Ectodermal cell (in vitro differentiated cells): ENCODE measurements around the gene SRGAP2. TPM values are rescaled to one million over a fixed set of nuclear protein-coding genes. Genes with fewer than 3 reads are reported as not detected.
"Not testable (repeated sequence)": the region's sequence is repeated elsewhere in the genome, so short reads cannot be mapped to it uniquely, and the experiment has no call there.

Experiments used
- H3K27ac ChIP-seq: 2 replicates; pipeline ENCODE4 v1.7.0; 2013; ENCODE audit warnings: mild to moderate bottlenecking, low read depth, low read length; ENCODE audit not compliant: insufficient read depth, poor library complexity, severe bottlenecking
- H3K27me3 ChIP-seq: 2 replicates; pipeline ENCODE4 v1.7.0; 2013; ENCODE audit warnings: mild to moderate bottlenecking, low read length; ENCODE audit not compliant: insufficient read depth, control insufficient read depth, poor library complexity, severe bottlenecking
- H3K36me3 ChIP-seq: one replicate; pipeline ENCODE4 v1.7.0; 2013; ENCODE audit warnings: low read length; ENCODE audit not compliant: control insufficient read depth, insufficient read depth
- H3K4me1 ChIP-seq: one replicate; pipeline ENCODE4 v1.7.0; 2013; ENCODE audit warnings: low read length; ENCODE audit not compliant: control insufficient read depth, insufficient read depth
- H3K4me3 ChIP-seq: 2 replicates; pipeline ENCODE4 v1.7.0; 2013; ENCODE audit warnings: low read depth, low read length, control low read depth; ENCODE audit not compliant: insufficient read depth
- H3K9me3 ChIP-seq: 2 replicates; pipeline ENCODE4 v1.7.0; 2013; ENCODE audit warnings: mild to moderate bottlenecking, low read length, moderate library complexity; ENCODE audit not compliant: control insufficient read depth
- WGBS, 2 experiments: methylation state at CpG; one replicate each; pipeline ENCODE4 v1.1.7; 2013; ENCODE audit warnings: missing lambda C conversion rate in 2 of 2; 5-methylcytosine and 5-hydroxymethylcytosine counted together
- polyA plus RNA-seq, 4 experiments: library from polyadenylated mRNA; stranded (reverse); fragments of 50-300 nt; gene quantifications; one replicate each; pipeline ENCODE4 v1.2.3, GENCODE V29; 2013

SRGAP2 gene
- polyA plus RNA-seq (2013, experiment 1 of 4): 69.6 TPM
- polyA plus RNA-seq (2013, experiment 2 of 4): 67.3 TPM
- 50.3 TPM for polyA plus RNA-seq (2013, experiment 3 of 4)
- 57.6 TPM for polyA plus RNA-seq (2013, experiment 4 of 4)

GRCh38 chr1:206203364-206204158, at the start of gene SRGAP2:
TSS of gene SRGAP2 (plus strand) at chr1:206203541. CDS start at chr1:206205971, 2,430 bp downstream.
- not testable (repeated sequence) for H3K27ac ChIP-seq, H3K9me3 ChIP-seq, H3K27me3 ChIP-seq, H3K4me1 ChIP-seq, H3K36me3 ChIP-seq
- peak within 1 kb of the TSS; percentile 43 for H3K4me3 ChIP-seq
- 0% methylated on average over 16 to 23 of the region's 63 CpGs for WGBS, 2 experiments

- H3K27ac ChIP-seq, H3K4me1 ChIP-seq, H3K27me3 ChIP-seq, H3K36me3 ChIP-seq, H3K9me3 ChIP-seq, H3K4me3 ChIP-seq: not testable (repeated sequence)
- 22 to 67% methylated on average over 1 to 2 of the region's 10 CpGs for WGBS, 2 experiments
These were observed 35.9 kb upstream of the SRGAP2 start for GRCh38 chr1:206167350-206168029.

GRCh38 chr1:206169794-206170193, 33.5 kb upstream of the SRGAP2 start:
- H3K27me3 ChIP-seq, H3K9me3 ChIP-seq, H3K36me3 ChIP-seq, H3K4me3 ChIP-seq, H3K27ac ChIP-seq, H3K4me1 ChIP-seq: not testable (repeated sequence)
- 67% methylated on average over 1 of the region's 3 CpGs; no CpG with 5 or more reads in 1 of the 2 experiments for WGBS, 2 experiments

GRCh38 chr1:206173110-206173719, 30.1 kb upstream of the SRGAP2 start:
- not testable (repeated sequence) for H3K27me3 ChIP-seq, H3K4me1 ChIP-seq, H3K36me3 ChIP-seq, H3K4me3 ChIP-seq, H3K9me3 ChIP-seq, H3K27ac ChIP-seq
- no CpG with 5 or more reads among the region's 2 CpGs for WGBS, 2 experiments

GRCh38 chr1:206174182-206174868, 29.0 kb upstream of the SRGAP2 start:
- H3K27me3 ChIP-seq, H3K4me1 ChIP-seq, H3K4me3 ChIP-seq, H3K36me3 ChIP-seq, H3K27ac ChIP-seq, H3K9me3 ChIP-seq: not testable (repeated sequence)
- WGBS, 2 experiments: 90 to 97% methylated on average over 3 to 4 of the region's 7 CpGs

- 67% methylated on average over 1 of the region's 4 CpGs; no CpG with 5 or more reads in 1 of the 2 experiments for WGBS, 2 experiments
- not testable (repeated sequence) for H3K36me3 ChIP-seq, H3K27me3 ChIP-seq, H3K9me3 ChIP-seq, H3K4me1 ChIP-seq, H3K4me3 ChIP-seq, H3K27ac ChIP-seq
These were observed 27.8 kb upstream of the SRGAP2 start for GRCh38 chr1:206175459-206176113.

- 100% methylated on average over 1 of the region's 2 CpGs; no CpG with 5 or more reads in 1 of the 2 experiments for WGBS, 2 experiments
- not testable (repeated sequence) for H3K36me3 ChIP-seq, H3K9me3 ChIP-seq, H3K27ac ChIP-seq, H3K4me1 ChIP-seq, H3K27me3 ChIP-seq, H3K4me3 ChIP-seq
These were observed 27.2 kb upstream of the SRGAP2 start for GRCh38 chr1:206176114-206176502.

- not testable (repeated sequence) for H3K4me1 ChIP-seq, H3K4me3 ChIP-seq, H3K9me3 ChIP-seq, H3K27me3 ChIP-seq, H3K36me3 ChIP-seq, H3K27ac ChIP-seq
- WGBS, 2 experiments: 95 to 98% methylated on average over 3 to 5 of the region's 9 CpGs
These were observed 25.0 kb upstream of the SRGAP2 start for GRCh38 chr1:206178061-206178989.

GRCh38 chr1:206179666-206180065, 23.7 kb upstream of the SRGAP2 start:
- H3K36me3 ChIP-seq, H3K27me3 ChIP-seq, H3K4me3 ChIP-seq, H3K27ac ChIP-seq, H3K4me1 ChIP-seq, H3K9me3 ChIP-seq: not testable (repeated sequence)
